ENCODE results near the gene PGLYRP4.

The PGLYRP4 gene

DNA sequence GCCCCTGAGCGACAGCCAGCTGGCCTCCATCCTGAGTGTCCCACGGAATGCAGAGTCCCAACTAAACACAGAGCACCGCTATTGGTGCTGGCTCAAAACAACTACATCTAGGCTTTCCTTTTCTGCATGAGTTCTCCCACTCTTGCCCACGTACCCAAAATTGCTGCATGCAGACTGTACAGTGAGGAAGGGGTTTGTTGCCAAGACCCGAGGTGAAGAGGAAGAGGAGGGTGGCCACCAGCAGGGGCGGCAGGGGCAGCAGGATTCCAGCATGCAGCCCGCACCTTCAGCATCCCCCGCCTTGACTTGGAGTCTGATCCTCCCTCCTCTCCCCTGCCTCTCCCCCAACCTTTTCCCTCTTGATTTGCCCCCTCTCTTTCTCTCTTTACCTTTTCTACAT, 17.1 kb upstream of the PGLYRP4 start:
- Histone ChIP-seq H3K36me3 (ENCODE audit: insufficient read depth, insufficient read length, low read length) (no peaks in the 10 kb centered on the region), H3K9me3 (ENCODE audit: insufficient read depth, low read length) (no peaks in the 10 kb centered on the region), H3K9ac (ENCODE audit: insufficient read length, low read depth) (no peak overlapping the region), H3K4me1 (ENCODE audit: insufficient read depth, insufficient read length) (no peaks in the 10 kb centered on the region), H3K27me3 (ENCODE audit: insufficient read depth, insufficient read length) (no peaks in the 10 kb centered on the region), H3K4me3 (ENCODE audit: insufficient read length, low read depth) (no peak overlapping the region)
- no peak for TF ChIP-seq YY1 (IDR thresholded peaks at IDR 0.05; ENCODE audit: insufficient read depth, insufficient read length)
- TF ChIP-seq SUZ12 (IDR thresholded peaks at IDR 0.05; ENCODE audit: extremely low read depth, insufficient read depth, insufficient read length): no peak
- no peak for TF ChIP-seq ZNF274 (IDR thresholded peaks at IDR 0.05; ENCODE audit: low read depth, low read length)
- no peak for DNase-seq (ENCODE audit: low read depth, low spot score)

DNA sequence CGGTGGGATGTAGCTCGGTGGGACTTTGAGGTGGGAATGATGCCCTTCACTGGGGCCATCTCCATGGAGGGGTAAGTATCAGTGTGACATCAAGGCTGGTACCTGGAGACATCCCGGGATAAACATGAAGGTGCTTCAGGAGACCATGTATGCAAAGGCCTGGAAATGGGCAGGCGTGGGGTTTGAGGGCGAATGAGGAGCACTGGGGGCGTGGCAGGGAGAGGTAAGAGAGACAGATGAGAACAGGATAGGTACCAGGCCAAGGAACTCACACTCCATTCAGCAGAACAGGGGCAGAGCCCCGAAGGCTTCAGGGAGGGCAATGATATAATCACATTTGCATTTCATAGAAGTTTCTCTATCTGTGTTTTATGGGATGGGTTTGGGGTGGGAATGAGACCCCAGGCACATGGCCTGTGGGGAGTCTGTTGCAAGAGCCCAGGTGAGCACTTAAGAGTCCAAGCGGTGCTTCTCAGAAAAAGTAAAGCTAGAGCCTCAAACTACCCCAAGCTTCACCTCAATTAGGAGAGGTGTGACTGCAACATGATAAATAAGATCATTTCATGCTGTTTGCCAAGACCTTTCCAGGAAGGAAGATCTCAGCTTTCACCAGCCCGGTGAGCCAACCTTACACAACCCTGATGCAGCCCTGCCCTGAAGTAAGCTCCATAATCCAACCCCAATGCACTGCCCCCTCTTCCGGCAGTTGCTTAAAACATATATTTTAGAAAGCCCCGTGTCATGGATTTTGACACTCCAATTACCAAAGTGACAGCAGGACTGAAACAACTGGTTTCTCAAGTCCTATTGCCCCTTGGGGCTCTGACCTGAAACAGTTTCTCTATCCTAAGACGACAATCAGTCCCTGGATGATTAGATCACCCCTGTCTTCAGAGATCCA, 16.4 kb upstream of the PGLYRP4 start:
- no peak overlapping the region for H3K4me3 ChIP-seq (ENCODE audit: insufficient read length, low read depth)
- no peaks in the 10 kb centered on the region for H3K9me3 ChIP-seq (ENCODE audit: insufficient read depth, low read length)
- no peak overlapping the region for H3K9ac ChIP-seq (ENCODE audit: insufficient read length, low read depth)
- DNase-seq (ENCODE audit: low read depth, low spot score): no peak
- no peaks in the 10 kb centered on the region for H3K36me3 ChIP-seq (ENCODE audit: insufficient read depth, insufficient read length, low read length)
- no peak for TF ChIP-seq YY1 (IDR thresholded peaks at IDR 0.05; ENCODE audit: insufficient read depth, insufficient read length)
- no peak for TF ChIP-seq ZNF274 (IDR thresholded peaks at IDR 0.05; ENCODE audit: low read depth, low read length)
- no peak for TF ChIP-seq SUZ12 (IDR thresholded peaks at IDR 0.05; ENCODE audit: extremely low read depth, insufficient read depth, insufficient read length)
- no peaks in the 10 kb centered on the region for H3K27me3 ChIP-seq (ENCODE audit: insufficient read depth, insufficient read length)
- no peaks in the 10 kb centered on the region for H3K4me1 ChIP-seq (ENCODE audit: insufficient read depth, insufficient read length)

GRCh38 chr1:153364156-153364555, 15.5 kb upstream of the PGLYRP4 start:
- no peak for DNase-seq (ENCODE audit: low read depth, low spot score)
- no peaks in the 10 kb centered on the region for H3K36me3 ChIP-seq (ENCODE audit: insufficient read depth, insufficient read length, low read length)
- no peaks in the 10 kb centered on the region for H3K4me1 ChIP-seq (ENCODE audit: insufficient read depth, insufficient read length)
- no peaks in the 10 kb centered on the region for H3K9me3 ChIP-seq (ENCODE audit: insufficient read depth, low read length)
- H3K27me3 ChIP-seq (ENCODE audit: insufficient read depth, insufficient read length): no peaks in the 10 kb centered on the region
- TF ChIP-seq SUZ12 (IDR thresholded peaks at IDR 0.05; ENCODE audit: extremely low read depth, insufficient read depth, insufficient read length) (no peak), YY1 (IDR thresholded peaks at IDR 0.05; ENCODE audit: insufficient read depth, insufficient read length) (no peak), ZNF274 (IDR thresholded peaks at IDR 0.05; ENCODE audit: low read depth, low read length) (no peak)
- no peak overlapping the region for H3K4me3 ChIP-seq (ENCODE audit: insufficient read length, low read depth)
- H3K9ac ChIP-seq (ENCODE audit: insufficient read length, low read depth): no peak overlapping the region

- H3K9me3 ChIP-seq (ENCODE audit: insufficient read depth, low read length): no peaks in the 10 kb centered on the region
- no peak for TF ChIP-seq SUZ12 (IDR thresholded peaks at IDR 0.05; ENCODE audit: extremely low read depth, insufficient read depth, insufficient read length)
- H3K9ac ChIP-seq (ENCODE audit: insufficient read length, low read depth): no peak overlapping the region
- no peaks in the 10 kb centered on the region for H3K27me3 ChIP-seq (ENCODE audit: insufficient read depth, insufficient read length)
- no peak for DNase-seq (ENCODE audit: low read depth, low spot score)
- H3K4me3 ChIP-seq (ENCODE audit: insufficient read length, low read depth): no peak overlapping the region
- no peaks in the 10 kb centered on the region for H3K4me1 ChIP-seq (ENCODE audit: insufficient read depth, insufficient read length)
- no peaks in the 10 kb centered on the region for H3K36me3 ChIP-seq (ENCODE audit: insufficient read depth, insufficient read length, low read length)
Observed at GRCh38 chr1:153363641-153364040, 15.0 kb upstream of the PGLYRP4 start.

DNA sequence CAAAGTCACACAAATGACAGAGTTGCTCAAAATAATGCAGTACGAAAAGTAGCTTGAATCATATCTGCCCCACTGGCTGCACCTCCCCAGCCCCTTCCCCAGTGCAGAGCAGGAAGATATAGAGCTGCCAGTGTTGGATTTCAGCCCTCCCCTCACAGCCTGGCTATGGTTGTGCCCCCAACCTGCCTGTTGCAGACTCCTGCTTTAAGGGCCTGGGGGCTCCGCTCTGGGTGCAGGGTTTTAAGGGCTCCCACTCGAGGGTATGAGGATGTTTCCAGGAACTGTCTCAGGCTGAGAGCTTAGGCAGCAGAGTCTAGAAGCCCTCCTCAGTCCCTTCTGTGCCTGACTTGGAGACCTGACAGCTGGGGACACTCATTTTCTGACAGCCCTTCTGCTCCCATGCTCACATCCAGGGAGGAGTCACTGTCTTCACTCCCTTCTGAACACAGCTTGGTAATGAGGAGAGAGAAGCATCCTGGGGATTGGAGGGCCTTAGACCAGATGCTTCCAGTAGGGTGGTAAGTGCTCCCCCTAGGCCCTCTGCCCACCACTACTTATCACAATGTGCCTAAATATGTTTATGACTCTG, 13.6 kb upstream of the PGLYRP4 start:
- H3K4me3 ChIP-seq (ENCODE audit: insufficient read length, low read depth): no peak overlapping the region
- H3K36me3 ChIP-seq (ENCODE audit: insufficient read depth, insufficient read length, low read length): no peaks in the 10 kb centered on the region
- no peaks in the 10 kb centered on the region for H3K27me3 ChIP-seq (ENCODE audit: insufficient read depth, insufficient read length)

GRCh38 chr1:153361480-153362109, 13.0 kb upstream of the PGLYRP4 start:
- Histone ChIP-seq H3K9me3 (ENCODE audit: insufficient read depth, low read length) (no peaks in the 10 kb centered on the region), H3K36me3 (ENCODE audit: insufficient read depth, insufficient read length, low read length) (no peaks in the 10 kb centered on the region), H3K27me3 (ENCODE audit: insufficient read depth, insufficient read length) (no peaks in the 10 kb centered on the region), H3K9ac (ENCODE audit: insufficient read length, low read depth) (no peak overlapping the region), H3K4me1 (ENCODE audit: insufficient read depth, insufficient read length) (no peaks in the 10 kb centered on the region), H3K4me3 (ENCODE audit: insufficient read length, low read depth) (no peak overlapping the region)
- no peak for DNase-seq (ENCODE audit: low read depth, low spot score)
- TF ChIP-seq SUZ12 (IDR thresholded peaks at IDR 0.05; ENCODE audit: extremely low read depth, insufficient read depth, insufficient read length) (no peak), YY1 (IDR thresholded peaks at IDR 0.05; ENCODE audit: insufficient read depth, insufficient read length) (no peak), ZNF274 (IDR thresholded peaks at IDR 0.05; ENCODE audit: low read depth, low read length) (no peak)

More for the DNA sequence above, 13.6 kb upstream of the PGLYRP4 start:
- TF ChIP-seq ZNF274 (IDR thresholded peaks at IDR 0.05; ENCODE audit: low read depth, low read length) (no peak), SUZ12 (IDR thresholded peaks at IDR 0.05; ENCODE audit: extremely low read depth, insufficient read depth, insufficient read length) (no peak), YY1 (IDR thresholded peaks at IDR 0.05; ENCODE audit: insufficient read depth, insufficient read length) (no peak)
- Histone ChIP-seq H3K9ac (ENCODE audit: insufficient read length, low read depth) (no peak overlapping the region), H3K9me3 (ENCODE audit: insufficient read depth, low read length) (no peaks in the 10 kb centered on the region), H3K4me1 (ENCODE audit: insufficient read depth, insufficient read length) (no peaks in the 10 kb centered on the region)
- DNase-seq (ENCODE audit: low read depth, low spot score): no peak
